ENCODE measurements around the gene PAK5.

The PAK5 gene

GRCh38 chr20:9498322-9498721, 340.6 kb downstream of the PAK5 start:
- DNase-seq (ENCODE audit: low read depth): no peak
- no peak for TF ChIP-seq CTCF (IDR thresholded peaks at IDR 0.05; ENCODE audit: control insufficient read depth, insufficient read depth, low read depth, low read length, missing control alignments)
- H3K4me3 ChIP-seq (ENCODE audit: control insufficient read depth, low read depth, low read length): no peak overlapping the region

GRCh38 chr20:9496155-9496554, 342.7 kb downstream of the PAK5 start:
- no peak for TF ChIP-seq CTCF (IDR thresholded peaks at IDR 0.05; ENCODE audit: control insufficient read depth, insufficient read depth, low read depth, low read length, missing control alignments)
- no peak for DNase-seq (ENCODE audit: low read depth)

GRCh38 chr20:9495701-9496100, 343.2 kb downstream of the PAK5 start:
- H3K4me3 ChIP-seq (ENCODE audit: control insufficient read depth, low read depth, low read length): no peak overlapping the region
- no peak for TF ChIP-seq CTCF (IDR thresholded peaks at IDR 0.05; ENCODE audit: control insufficient read depth, insufficient read depth, low read depth, low read length, missing control alignments)
- no peak for DNase-seq (ENCODE audit: low read depth)

More at GRCh38 chr20:9496155-9496554, 342.7 kb downstream of the PAK5 start:
- no peak overlapping the region for H3K4me3 ChIP-seq (ENCODE audit: control insufficient read depth, low read depth, low read length)

- TF ChIP-seq CTCF (IDR thresholded peaks at IDR 0.05; ENCODE audit: control insufficient read depth, insufficient read depth, low read depth, low read length, missing control alignments): no peak
- no peak for DNase-seq (ENCODE audit: low read depth)
- H3K4me3 ChIP-seq (ENCODE audit: control insufficient read depth, low read depth, low read length): no peak overlapping the region
These were observed 345.1 kb downstream of the PAK5 start for GRCh38 chr20:9493803-9494202.

- no peak overlapping the region for H3K4me3 ChIP-seq (ENCODE audit: control insufficient read depth, low read depth, low read length)
- DNase-seq (ENCODE audit: low read depth): no peak
- TF ChIP-seq CTCF (IDR thresholded peaks at IDR 0.05; ENCODE audit: control insufficient read depth, insufficient read depth, low read depth, low read length, missing control alignments): no peak
These were observed 346.8 kb downstream of the PAK5 start for GRCh38 chr20:9492067-9492466.

GRCh38 chr20:9491324-9491723, 347.6 kb downstream of the PAK5 start:
- TF ChIP-seq CTCF (IDR thresholded peaks at IDR 0.05; ENCODE audit: control insufficient read depth, insufficient read depth, low read depth, low read length, missing control alignments): no peak
- no peak for DNase-seq (ENCODE audit: low read depth)
- H3K4me3 ChIP-seq (ENCODE audit: control insufficient read depth, low read depth, low read length): no peak overlapping the region

- no peak for DNase-seq (ENCODE audit: low read depth)
- TF ChIP-seq CTCF (IDR thresholded peaks at IDR 0.05; ENCODE audit: control insufficient read depth, insufficient read depth, low read depth, low read length, missing control alignments): no peak
- no peak overlapping the region for H3K4me3 ChIP-seq (ENCODE audit: control insufficient read depth, low read depth, low read length)
These were observed 348.2 kb downstream of the PAK5 start for GRCh38 chr20:9490631-9491030.
